Mucosa of descending colon (tissue), 3 donors: ENCODE measurements around the gene ATP9B. TPM values are rescaled to one million over a fixed set of nuclear protein-coding genes. Genes with fewer than 3 reads are reported as not detected.

Experiments used
- ATAC-seq: fragments of 200-7000 bp; cut with Tn5 transposase; one replicate; pipeline ENCODE4 v1.9.1; 2020; ENCODE audit warnings: mild to moderate bottlenecking, moderate library complexity
- DNase-seq, 3 donors: peaks; one replicate each; pipeline ENCODE4 v3.0.0-alpha.2; 2020
- H3K36me3 ChIP-seq: fragments of 200-600 bp; one replicate; pipeline ENCODE4 v1.8.0; 2021; ENCODE audit warnings: low read depth, mild to moderate bottlenecking
- H3K4me1 ChIP-seq: fragments of 200-600 bp; one replicate; pipeline ENCODE4 v1.8.0; 2021; ENCODE audit warnings: low read depth, mild to moderate bottlenecking
- H3K4me3 ChIP-seq: fragments of 200-600 bp; one replicate; pipeline ENCODE4 v1.8.0; 2021; ENCODE audit warnings: mild to moderate bottlenecking
- H3K9me3 ChIP-seq: fragments of 200-600 bp; one replicate; pipeline ENCODE4 v1.8.0; 2021; ENCODE audit warnings: mild to moderate bottlenecking
- intact Hi-C, 2 donors: fragments of 100-400 bp; cut with DNase I in 1 of 2; cut with micrococcal nuclease in 1 of 2; formaldehyde crosslinking; loops; one replicate each; pipeline versions ENCODE4 v1.11.0 to v1.11.1; 2022; cut with DNase I, micrococcal nuclease
- total RNA-seq, 3 donors: library from RNA; stranded (reverse); fragmentation: NEBNext Ultra II Directional in 2 of 3; extraction: Animal tissue kit (Norgen Biotek cat#: 25700) in 2 of 3; gene quantifications; one replicate each; pipeline versions ENCODE4 v1.2.1 to v1.2.4, GENCODE V29; 2021 to 2023
- TF ChIP-seq, protein P1 (sequence below): fragments of 200-600 bp; IDR thresholded peaks from one replicate; pipeline ENCODE4 v1.8.0; 2022; ENCODE audit warnings: antibody characterized with exemption, mild to moderate bottlenecking
- donor health status: DM: no; HTN: no; CAD: no; lungs with moderate emphysema.
- donor health status: DM: no; HTN: no; CAD: no.
- donor health status: DM: no; HTN: yes; CAD: no.

ATP9B gene
- total RNA-seq, 3 donors from 2014 or later, result 25.8 to 37.1 (median 34.1) TPM

GRCh38 chr18:79361766-79362522, 292.8 kb downstream of the ATP9B start:
- Histone ChIP-seq H3K9me3 (no peaks in the 10 kb centered on the region), H3K4me1 (no peaks in the 10 kb centered on the region), H3K4me3 (no peak overlapping the region), H3K36me3 (peaks cover 7% of the 10 kb centered on the region)
- intact Hi-C loops, result no loop called here
- ATAC-seq (no peak), DNase-seq (no peak)
- TF ChIP-seq, protein P1, sequence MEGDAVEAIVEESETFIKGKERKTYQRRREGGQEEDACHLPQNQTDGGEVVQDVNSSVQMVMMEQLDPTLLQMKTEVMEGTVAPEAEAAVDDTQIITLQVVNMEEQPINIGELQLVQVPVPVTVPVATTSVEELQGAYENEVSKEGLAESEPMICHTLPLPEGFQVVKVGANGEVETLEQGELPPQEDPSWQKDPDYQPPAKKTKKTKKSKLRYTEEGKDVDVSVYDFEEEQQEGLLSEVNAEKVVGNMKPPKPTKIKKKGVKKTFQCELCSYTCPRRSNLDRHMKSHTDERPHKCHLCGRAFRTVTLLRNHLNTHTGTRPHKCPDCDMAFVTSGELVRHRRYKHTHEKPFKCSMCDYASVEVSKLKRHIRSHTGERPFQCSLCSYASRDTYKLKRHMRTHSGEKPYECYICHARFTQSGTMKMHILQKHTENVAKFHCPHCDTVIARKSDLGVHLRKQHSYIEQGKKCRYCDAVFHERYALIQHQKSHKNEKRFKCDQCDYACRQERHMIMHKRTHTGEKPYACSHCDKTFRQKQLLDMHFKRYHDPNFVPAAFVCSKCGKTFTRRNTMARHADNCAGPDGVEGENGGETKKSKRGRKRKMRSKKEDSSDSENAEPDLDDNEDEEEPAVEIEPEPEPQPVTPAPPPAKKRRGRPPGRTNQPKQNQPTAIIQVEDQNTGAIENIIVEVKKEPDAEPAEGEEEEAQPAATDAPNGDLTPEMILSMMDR, result no peak

- H3K4me1 ChIP-seq, result no peaks in the 10 kb centered on the region
- intact Hi-C loops, result no loop called here
- peaks cover 7% of the 10 kb centered on the region for H3K36me3 ChIP-seq
- no peak for DNase-seq
- no peaks in the 10 kb centered on the region for H3K9me3 ChIP-seq
- H3K4me3 ChIP-seq, result no peak overlapping the region
- ATAC-seq, result no peak
- TF ChIP-seq, protein P1, result no peak
These were observed 296.5 kb downstream of the ATP9B start for GRCh38 chr18:79365701-79366100.

DNA sequence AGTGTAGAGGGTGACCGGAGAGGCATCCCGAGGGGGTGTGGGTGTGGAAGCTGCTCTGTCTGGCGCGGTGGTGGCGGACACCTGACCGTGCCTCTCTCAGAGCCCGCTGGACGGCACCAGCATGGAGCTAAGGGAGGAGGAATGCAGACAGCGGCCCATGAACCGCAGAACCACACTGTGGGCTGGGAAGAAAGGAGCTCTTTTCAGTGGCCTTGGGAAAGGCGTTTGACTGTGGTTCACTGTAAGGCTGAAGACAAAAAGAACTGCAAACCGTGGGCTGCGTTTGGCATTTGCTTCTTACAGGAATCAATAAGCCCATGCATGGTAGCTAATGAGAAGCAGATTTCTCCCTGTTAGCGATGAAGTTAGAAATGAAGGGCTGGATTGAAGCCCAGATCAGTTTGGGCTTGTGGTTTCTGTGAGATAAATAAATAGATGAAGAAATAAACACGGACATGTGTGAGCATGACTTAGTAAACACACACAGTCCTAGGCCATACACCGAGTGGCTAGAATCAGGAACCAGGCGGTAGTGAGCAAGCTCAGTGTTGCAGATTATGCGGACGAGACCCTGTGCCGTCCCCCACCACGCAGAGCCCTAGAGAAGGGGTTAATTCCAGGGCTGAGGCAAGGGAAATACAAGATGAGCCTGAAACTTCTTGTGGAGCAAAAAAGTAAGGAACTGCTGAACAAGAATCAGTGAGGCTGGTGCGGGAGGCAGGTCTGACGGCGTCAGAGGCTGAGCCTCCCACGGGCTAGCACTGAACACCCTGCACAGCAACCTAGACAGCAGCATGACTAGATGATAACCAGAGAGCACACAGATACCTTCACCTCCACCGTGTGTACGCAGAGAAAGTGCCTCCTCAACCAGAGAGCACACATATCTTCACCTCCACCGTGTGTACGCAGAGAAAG, 297.2 kb downstream of the ATP9B start:
- H3K4me3 ChIP-seq, result no peak overlapping the region
- H3K36me3 ChIP-seq, result peaks cover 6% of the 10 kb centered on the region
- H3K4me1 ChIP-seq, result no peaks in the 10 kb centered on the region
- TF ChIP-seq, protein P1, result no peak
- no peak for DNase-seq
- H3K9me3 ChIP-seq, result no peaks in the 10 kb centered on the region
- intact Hi-C loops, result no loop called here
- peak; percentile 15 for ATAC-seq

GRCh38 chr18:79367480-79367879, 298.3 kb downstream of the ATP9B start:
- Histone ChIP-seq H3K4me1 (no peaks in the 10 kb centered on the region), H3K9me3 (no peaks in the 10 kb centered on the region), H3K36me3 (no peaks in the 10 kb centered on the region), H3K4me3 (no peak overlapping the region)
- ATAC-seq (no peak), DNase-seq (no peak)
- TF ChIP-seq, protein P1, result no peak
- intact Hi-C loops, result no loop called here

- no peak for ATAC-seq
- TF ChIP-seq, protein P1, result no peak
- intact Hi-C loops, result no loop called here
- H3K9me3 ChIP-seq, result no peaks in the 10 kb centered on the region
- H3K4me3 ChIP-seq, result no peak overlapping the region
- H3K36me3 ChIP-seq, result no peaks in the 10 kb centered on the region
- H3K4me1 ChIP-seq, result no peaks in the 10 kb centered on the region
- DNase-seq, result no peak
These were observed 298.8 kb downstream of the ATP9B start for GRCh38 chr18:79367989-79368388.
